NCI-H2171 (cell line): ENCODE data around the gene CS.
"Not testable (repeated sequence)": the region's sequence is repeated elsewhere in the genome, so short reads cannot be mapped to it uniquely, and the experiment has no call there.

Experiments used
- DNase-seq: peaks from one replicate; lab custom pipeline; 2025; lab: John Stamatoyannopoulos, UW

CS gene

GRCh38 chr12:56299853-56300643 is at the start of gene CS:
Gene CS (minus strand): TSS chr12:56300330. CDS start chr12:56300201, 129 bp downstream.
- DNase-seq: peak; percentile 99

GRCh38 chr12:56348776-56349175 is 48.6 kb upstream of the CS start:
- no peak for DNase-seq

GRCh38 chr12:56347255-56347654 is 47.1 kb upstream of the CS start:
- not testable (repeated sequence) for DNase-seq

- DNase-seq: no peak
Observed at GRCh38 chr12:56346675-56347074, 46.5 kb upstream of the CS start.

- DNase-seq: not testable (repeated sequence)
Observed at GRCh38 chr12:56342290-56342689, 42.2 kb upstream of the CS start.

GRCh38 chr12:56341616-56342015 is 41.5 kb upstream of the CS start:
- DNase-seq: no peak

GRCh38 chr12:56339158-56339422 is 39.0 kb upstream of the CS start:
- DNase-seq: no peak

GRCh38 chr12:56338308-56339157 is 38.4 kb upstream of the CS start, which contains the start of gene IL23A:
Gene IL23A (plus strand): TSS chr12:56338884. CDS start chr12:56339045, 161 bp downstream.
- no peak for DNase-seq

GRCh38 chr12:56337753-56338251 is 37.7 kb upstream of the CS start:
- no peak for DNase-seq

GRCh38 chr12:56336361-56337167 is 36.4 kb upstream of the CS start:
- no peak for DNase-seq

GRCh38 chr12:56335527-56335926 is 35.4 kb upstream of the CS start:
- not testable (repeated sequence) for DNase-seq

GRCh38 chr12:56334490-56334793 is 34.3 kb upstream of the CS start:
- no peak for DNase-seq

- DNase-seq: peak; percentile 96
Observed at GRCh38 chr12:56333679-56334489, 33.8 kb upstream of the CS start, which contains the start of gene PAN2. Gene PAN2 (minus strand): TSS chr12:56334000. CDS start chr12:56333094, 906 bp downstream.

- DNase-seq: no peak
Observed at GRCh38 chr12:56333197-56333678, 33.1 kb upstream of the CS start.

GRCh38 chr12:56332512-56333196 is 32.5 kb upstream of the CS start:
- DNase-seq: no peak

- no peak for DNase-seq
Observed at GRCh38 chr12:56330936-56331490, 30.9 kb upstream of the CS start.

GRCh38 chr12:56326533-56326932 is 26.4 kb upstream of the CS start:
- DNase-seq: peak; percentile 3

GRCh38 chr12:56326126-56326525 is 26.0 kb upstream of the CS start:
- no peak for DNase-seq

GRCh38 chr12:56324206-56324605 is 24.1 kb upstream of the CS start:
- DNase-seq: no peak

GRCh38 chr12:56321610-56322009 is 21.5 kb upstream of the CS start:
- DNase-seq: not testable (repeated sequence)
